BE2C (cell line): ENCODE data around the gene NRL.

Experiments used
- DNase-seq: peaks from one replicate; pipeline ENCODE4 v3.0.0-alpha.2; 2020
- H3K27me3 ChIP-seq: fragments of 250-450 bp; sonication (Bioruptor Pico); 2 replicates; pipeline ENCODE4 v1.5.1; 2020; ENCODE audit warnings: mild to moderate bottlenecking
- H3K36me3 ChIP-seq: fragments of 250-450 bp; sonication (Bioruptor Pico); 2 replicates; pipeline ENCODE4 v1.5.1; 2020; ENCODE audit warnings: mild to moderate bottlenecking
- H3K4me1 ChIP-seq: fragments of 250-450 bp; sonication (Bioruptor Pico); 2 replicates; pipeline ENCODE4 v1.5.1; 2020
- H3K4me3 ChIP-seq: 2 replicates; pipeline ENCODE4 v1.5.1; 2011; ENCODE audit warnings: low read depth, low read length
- H3K9me3 ChIP-seq: fragments of 250-450 bp; sonication (Bioruptor Pico); 2 replicates; pipeline ENCODE4 v1.5.1; 2020
- TF ChIP-seq, protein P1 (sequence below): IDR thresholded peaks from 2 replicates; pipeline ENCODE4 v1.5.1; 2012; ENCODE audit warnings: mild to moderate bottlenecking, low read depth, low read length

NRL gene

GRCh38 chr14:24072436-24072835 lies 42.3 kb downstream of the NRL start:
- Histone ChIP-seq H3K4me1 (no peaks in the 10 kb centered on the region), H3K4me3 (no peak overlapping the region), H3K36me3 (no peaks in the 10 kb centered on the region), H3K27me3 (no peaks in the 10 kb centered on the region), H3K9me3 (no peaks in the 10 kb centered on the region)
- TF ChIP-seq, protein P1, sequence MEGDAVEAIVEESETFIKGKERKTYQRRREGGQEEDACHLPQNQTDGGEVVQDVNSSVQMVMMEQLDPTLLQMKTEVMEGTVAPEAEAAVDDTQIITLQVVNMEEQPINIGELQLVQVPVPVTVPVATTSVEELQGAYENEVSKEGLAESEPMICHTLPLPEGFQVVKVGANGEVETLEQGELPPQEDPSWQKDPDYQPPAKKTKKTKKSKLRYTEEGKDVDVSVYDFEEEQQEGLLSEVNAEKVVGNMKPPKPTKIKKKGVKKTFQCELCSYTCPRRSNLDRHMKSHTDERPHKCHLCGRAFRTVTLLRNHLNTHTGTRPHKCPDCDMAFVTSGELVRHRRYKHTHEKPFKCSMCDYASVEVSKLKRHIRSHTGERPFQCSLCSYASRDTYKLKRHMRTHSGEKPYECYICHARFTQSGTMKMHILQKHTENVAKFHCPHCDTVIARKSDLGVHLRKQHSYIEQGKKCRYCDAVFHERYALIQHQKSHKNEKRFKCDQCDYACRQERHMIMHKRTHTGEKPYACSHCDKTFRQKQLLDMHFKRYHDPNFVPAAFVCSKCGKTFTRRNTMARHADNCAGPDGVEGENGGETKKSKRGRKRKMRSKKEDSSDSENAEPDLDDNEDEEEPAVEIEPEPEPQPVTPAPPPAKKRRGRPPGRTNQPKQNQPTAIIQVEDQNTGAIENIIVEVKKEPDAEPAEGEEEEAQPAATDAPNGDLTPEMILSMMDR = no peak
- no peak for DNase-seq

- no peaks in the 10 kb centered on the region for H3K9me3 ChIP-seq
- no peaks in the 10 kb centered on the region for H3K36me3 ChIP-seq
- no peaks in the 10 kb centered on the region for H3K27me3 ChIP-seq
- TF ChIP-seq, protein P1 = no peak
- H3K4me3 ChIP-seq = no peak overlapping the region
- no peaks in the 10 kb centered on the region for H3K4me1 ChIP-seq
- no peak for DNase-seq
Measured at GRCh38 chr14:24071836-24072430, 42.8 kb downstream of the NRL start.

GRCh38 chr14:24071144-24071697 lies 43.5 kb downstream of the NRL start, which contains the start of gene CPNE6:
CPNE6 (plus strand) TSS chr14:24071562; CDS start chr14:24072937, 1,375 bp downstream.
- Histone ChIP-seq H3K4me1 (no peaks in the 10 kb centered on the region), H3K9me3 (no peaks in the 10 kb centered on the region), H3K36me3 (no peaks in the 10 kb centered on the region), H3K4me3 (no peak within 1 kb of the TSS), H3K27me3 (no peaks in the 10 kb centered on the region)
- TF ChIP-seq, protein P1 = no peak
- DNase-seq = no peak

DNA sequence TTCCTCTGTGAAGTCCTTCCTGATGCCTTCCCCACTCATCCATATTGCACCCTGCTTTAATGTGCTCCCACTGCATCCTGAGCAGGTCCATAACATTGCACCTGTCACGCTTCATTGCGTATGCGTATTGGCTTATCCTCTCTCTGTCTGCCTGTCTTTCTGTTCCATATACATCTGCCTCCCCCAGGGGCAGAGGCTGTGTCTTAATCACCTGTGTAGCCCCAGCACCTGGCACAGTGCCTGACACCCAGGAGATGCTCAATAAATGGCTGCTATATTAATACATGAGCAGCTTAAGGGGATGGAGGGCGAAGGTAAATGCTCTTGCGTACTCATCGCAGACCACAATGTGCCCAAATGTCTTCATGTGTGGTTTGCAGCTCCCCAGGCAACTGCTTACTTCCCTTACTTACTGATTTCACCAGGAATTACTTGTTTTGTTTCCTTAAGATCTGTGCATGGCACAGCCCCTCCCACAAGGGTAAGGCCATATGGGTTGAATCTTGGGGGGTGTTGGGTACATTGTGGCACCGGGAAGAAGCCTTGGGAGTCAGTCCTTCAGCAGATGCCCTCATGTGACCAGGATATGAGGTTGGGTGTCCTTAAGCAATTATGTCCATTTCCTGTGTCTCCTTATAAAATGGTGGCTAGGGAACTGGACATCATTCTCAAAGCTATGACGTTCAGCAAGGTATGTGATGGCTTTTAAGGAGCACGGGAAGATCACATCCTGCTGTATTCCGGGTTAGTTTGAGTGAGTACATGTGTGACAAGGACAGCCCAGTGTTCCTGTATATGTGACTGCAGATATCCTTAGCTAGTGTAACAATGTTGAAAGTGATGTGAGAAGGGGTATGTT lies 44.2 kb downstream of the NRL start:
- DNase-seq = no peak
- TF ChIP-seq, protein P1 = no peak

DNA sequence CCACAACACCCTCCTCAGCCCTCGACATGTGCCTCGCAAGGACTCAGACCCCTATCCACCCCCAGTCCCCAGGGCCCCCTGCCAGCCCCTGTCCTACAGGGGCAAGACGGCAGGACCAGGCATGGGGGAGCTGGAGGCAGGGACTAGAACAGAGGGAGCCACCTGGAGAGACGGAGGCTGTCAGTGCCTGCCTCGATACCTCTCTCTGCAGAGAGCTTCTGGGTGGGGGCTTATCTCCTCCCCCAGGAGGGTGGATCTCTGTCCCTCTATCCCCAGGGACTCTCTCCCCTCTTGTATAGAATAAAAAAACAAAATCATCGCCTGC lies 45.4 kb downstream of the NRL start:
- no peaks in the 10 kb centered on the region for H3K36me3 ChIP-seq
- H3K9me3 ChIP-seq = no peaks in the 10 kb centered on the region
- no peaks in the 10 kb centered on the region for H3K27me3 ChIP-seq
- H3K4me1 ChIP-seq = no peaks in the 10 kb centered on the region
- no peak for DNase-seq
- H3K4me3 ChIP-seq = no peak overlapping the region
- TF ChIP-seq, protein P1 = no peak

More for the DNA sequence above, 44.2 kb downstream of the NRL start:
- Histone ChIP-seq H3K36me3 (no peaks in the 10 kb centered on the region), H3K9me3 (no peaks in the 10 kb centered on the region), H3K4me3 (no peak overlapping the region), H3K4me1 (no peaks in the 10 kb centered on the region), H3K27me3 (no peaks in the 10 kb centered on the region)
